Suprapubic skin (tissue), 4 donors: ENCODE measurements around the gene CADM4. TPM values are rescaled to one million over a fixed set of nuclear protein-coding genes. Genes with fewer than 3 reads are reported as not detected.
"Not testable (repeated sequence)": the region's sequence is repeated elsewhere in the genome, so short reads cannot be mapped to it uniquely, and the experiment has no call there.

Experiments used
- DNase-seq, 2 donors: peaks; one replicate each; pipeline ENCODE4 v3.0.0-alpha.2; 2019; ENCODE audit warnings: low spot score in 2 of 2
- H3K27ac ChIP-seq: fragments of 200-600 bp; sonication (generic); one replicate; pipeline ENCODE4 v1.5.1; 2019
- H3K27me3 ChIP-seq: fragments of 200-600 bp; sonication (generic); one replicate; pipeline ENCODE4 v1.5.1; 2019
- H3K36me3 ChIP-seq: fragments of 200-600 bp; sonication (generic); one replicate; pipeline ENCODE4 v1.5.1; 2019
- H3K4me1 ChIP-seq: fragments of 200-600 bp; sonication (generic); one replicate; pipeline ENCODE4 v1.5.1; 2019
- H3K4me3 ChIP-seq: fragments of 200-600 bp; sonication (generic); one replicate; pipeline ENCODE4 v1.5.1; 2019; ENCODE audit warnings: mild to moderate bottlenecking
- H3K9me3 ChIP-seq: fragments of 200-600 bp; sonication (generic); one replicate; pipeline ENCODE4 v1.5.1; 2019
- CTCF ChIP-seq, 2 donors: fragments of 200-600 bp in 1 of 2; fragments of 450-650 bp in 1 of 2; sonication (generic) in 1 of 2; IDR thresholded peaks; one replicate each; pipeline ENCODE4 v1.5.1; 2016 to 2019; ENCODE audit warnings: antibody characterized with exemption in 2 of 2, mild to moderate bottlenecking in 1 of 2, moderate library complexity in 1 of 2
- EP300 ChIP-seq: sonication (generic); formaldehyde crosslinking; IDR thresholded peaks from one replicate; pipeline ENCODE4 v1.6.1; 2017; ENCODE audit warnings: antibody characterized with exemption
- POLR2A ChIP-seq, 2 donors: fragments of 450-650 bp; IDR thresholded peaks; one replicate each; pipeline ENCODE4 v1.6.1; 2017; ENCODE audit warnings: antibody characterized with exemption in 2 of 2, mild to moderate bottlenecking in 2 of 2, moderate library complexity in 2 of 2
- POLR2AphosphoS5 ChIP-seq, 3 donors: sonication (generic); formaldehyde crosslinking; IDR thresholded peaks; one replicate each; pipeline ENCODE4 v1.6.1; 2017; ENCODE audit warnings: antibody characterized with exemption in 3 of 3
- WGBS: methylation state at CpG from one replicate; pipeline ENCODE4 v1.1.5; 2018; 5-methylcytosine and 5-hydroxymethylcytosine counted together
- total RNA-seq, 4 donors: library from RNA; depleted of rRNA; stranded (reverse); fragments of >200 nt; gene quantifications; one replicate each; pipeline ENCODE4 v1.1.0, GENCODE V29; 2016

CADM4 gene
- total RNA-seq, 4 donors from 2014 or later: 14.1 to 23.8 (median 15.7) TPM

- no peak for DNase-seq
- 57% methylated on average over 11 of the region's 11 CpGs for WGBS
- no peak overlapping the region for H3K4me3 ChIP-seq
- no peak for TF ChIP-seq POLR2AphosphoS5 (IDR thresholded peaks at IDR 0.05)
- TF ChIP-seq EP300: no peak
- no peak for TF ChIP-seq POLR2A (IDR thresholded peaks at IDR 0.05)
- no peak for TF ChIP-seq CTCF (IDR thresholded peaks at IDR 0.05)
- no peak overlapping the region for H3K27ac ChIP-seq
- no peaks in the 10 kb centered on the region for H3K9me3 ChIP-seq
- no peaks in the 10 kb centered on the region for H3K4me1 ChIP-seq
- H3K36me3 ChIP-seq: no peaks in the 10 kb centered on the region
- no peaks in the 10 kb centered on the region for H3K27me3 ChIP-seq
Measured at GRCh38 chr19:43682824-43683661, 43.4 kb upstream of the CADM4 start.

GRCh38 chr19:43682269-43682668 is 42.6 kb upstream of the CADM4 start:
- H3K4me1 ChIP-seq, H3K27me3 ChIP-seq, H3K27ac ChIP-seq, DNase-seq, H3K4me3 ChIP-seq, H3K36me3 ChIP-seq, H3K9me3 ChIP-seq: not testable (repeated sequence)
- 94% methylated on average over 5 of the region's 5 CpGs for WGBS

GRCh38 chr19:43681821-43682220 is 42.2 kb upstream of the CADM4 start:
- H3K36me3 ChIP-seq: no peaks in the 10 kb centered on the region
- no peaks in the 10 kb centered on the region for H3K9me3 ChIP-seq
- TF ChIP-seq CTCF (IDR thresholded peaks at IDR 0.05) (no peak), POLR2A (IDR thresholded peaks at IDR 0.05) (no peak), POLR2AphosphoS5 (IDR thresholded peaks at IDR 0.05) (no peak), EP300 (no peak)
- H3K4me1 ChIP-seq: no peaks in the 10 kb centered on the region
- H3K4me3 ChIP-seq: no peak overlapping the region
- H3K27ac ChIP-seq: no peak overlapping the region
- no peak for DNase-seq
- H3K27me3 ChIP-seq: no peaks in the 10 kb centered on the region
- 86% methylated on average over 5 of the region's 5 CpGs for WGBS

- no peaks in the 10 kb centered on the region for H3K27me3 ChIP-seq
- H3K4me3 ChIP-seq: no peak overlapping the region
- H3K4me1 ChIP-seq: peaks cover 13% of the 10 kb centered on the region
- no peak overlapping the region for H3K27ac ChIP-seq
- H3K36me3 ChIP-seq: no peaks in the 10 kb centered on the region
- no peaks in the 10 kb centered on the region for H3K9me3 ChIP-seq
- no peak for DNase-seq
- TF ChIP-seq EP300 (no peak), CTCF (IDR thresholded peaks at IDR 0.05) (no peak), POLR2A (IDR thresholded peaks at IDR 0.05) (no peak), POLR2AphosphoS5 (IDR thresholded peaks at IDR 0.05) (no peak)
- WGBS: 93% methylated on average over 11 of the region's 11 CpGs
Measured at GRCh38 chr19:43678512-43679261, 39.0 kb upstream of the CADM4 start.

GRCh38 chr19:43675906-43676305 is 36.3 kb upstream of the CADM4 start:
- Histone ChIP-seq H3K27me3 (no peaks in the 10 kb centered on the region), H3K4me3 (no peak overlapping the region), H3K27ac (no peak overlapping the region), H3K36me3 (no peaks in the 10 kb centered on the region), H3K9me3 (no peaks in the 10 kb centered on the region), H3K4me1 (peaks cover 13% of the 10 kb centered on the region)
- TF ChIP-seq CTCF (IDR thresholded peaks at IDR 0.05) (no peak), POLR2AphosphoS5 (IDR thresholded peaks at IDR 0.05) (no peak), EP300 (no peak), POLR2A (IDR thresholded peaks at IDR 0.05) (no peak)
- DNase-seq: no peak
- 80% methylated on average over 11 of the region's 11 CpGs for WGBS
